Peyer's patch (tissue), 4 donors: Measurements from ENCODE around the gene NPIPA3.

Experiments
- POLR2A ChIP-seq, 2 donors: fragments of 450-650 bp; IDR thresholded peaks; one replicate each; pipeline ENCODE4 v1.5.1; 2017; ENCODE audit warnings: antibody characterized with exemption in 2 of 2, mild to moderate bottlenecking in 2 of 2, moderate library complexity in 2 of 2
- TF ChIP-seq, protein P1 (sequence below), 6 experiments: fragments of 450-650 bp in 4 of 6; fragments of 200-600 bp in 2 of 6; sonication (generic) in 1 of 6; IDR thresholded peaks; one replicate each; pipeline ENCODE4 v1.5.1; 2017 to 2019; ENCODE audit warnings: antibody characterized with exemption in 6 of 6, mild to moderate bottlenecking in 3 of 6, moderate library complexity in 1 of 6

DNA sequence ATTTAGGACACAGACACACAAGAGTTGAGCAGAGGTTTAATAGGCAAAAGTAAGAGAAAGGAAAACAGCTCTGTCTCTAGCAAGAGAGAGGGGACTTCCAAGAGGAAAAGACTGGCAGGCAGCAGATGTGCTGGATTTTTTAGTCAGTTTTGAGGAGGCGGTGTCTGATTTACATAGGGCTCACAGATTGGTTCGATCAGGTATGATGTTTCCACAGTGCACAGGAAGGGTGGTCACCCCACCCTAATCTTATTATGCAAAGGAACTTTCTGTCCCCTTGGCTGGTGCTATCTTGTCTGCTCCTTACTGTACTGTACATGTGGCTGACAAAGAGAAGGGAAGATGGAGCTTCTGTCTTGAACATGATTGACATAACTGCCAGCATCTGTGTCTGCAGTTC lies 45.1 kb upstream of the NPIPA3 start:
- TF ChIP-seq POLR2A (IDR thresholded peaks at IDR 0.05) = no peak
- TF ChIP-seq, protein P1, sequence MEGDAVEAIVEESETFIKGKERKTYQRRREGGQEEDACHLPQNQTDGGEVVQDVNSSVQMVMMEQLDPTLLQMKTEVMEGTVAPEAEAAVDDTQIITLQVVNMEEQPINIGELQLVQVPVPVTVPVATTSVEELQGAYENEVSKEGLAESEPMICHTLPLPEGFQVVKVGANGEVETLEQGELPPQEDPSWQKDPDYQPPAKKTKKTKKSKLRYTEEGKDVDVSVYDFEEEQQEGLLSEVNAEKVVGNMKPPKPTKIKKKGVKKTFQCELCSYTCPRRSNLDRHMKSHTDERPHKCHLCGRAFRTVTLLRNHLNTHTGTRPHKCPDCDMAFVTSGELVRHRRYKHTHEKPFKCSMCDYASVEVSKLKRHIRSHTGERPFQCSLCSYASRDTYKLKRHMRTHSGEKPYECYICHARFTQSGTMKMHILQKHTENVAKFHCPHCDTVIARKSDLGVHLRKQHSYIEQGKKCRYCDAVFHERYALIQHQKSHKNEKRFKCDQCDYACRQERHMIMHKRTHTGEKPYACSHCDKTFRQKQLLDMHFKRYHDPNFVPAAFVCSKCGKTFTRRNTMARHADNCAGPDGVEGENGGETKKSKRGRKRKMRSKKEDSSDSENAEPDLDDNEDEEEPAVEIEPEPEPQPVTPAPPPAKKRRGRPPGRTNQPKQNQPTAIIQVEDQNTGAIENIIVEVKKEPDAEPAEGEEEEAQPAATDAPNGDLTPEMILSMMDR (IDR thresholded peaks at IDR 0.05) = no peak
